Activated T-cell treated with anti-CD3 and anti-CD28 coated beads for 1 hour (primary cell): ENCODE data around the gene MSL3B.

Experiments
- DNase-seq: peaks from one replicate; pipeline ENCODE4 v3.0.0-alpha.2; 2020; ENCODE audit warnings: low read depth

The MSL3B gene

DNA sequence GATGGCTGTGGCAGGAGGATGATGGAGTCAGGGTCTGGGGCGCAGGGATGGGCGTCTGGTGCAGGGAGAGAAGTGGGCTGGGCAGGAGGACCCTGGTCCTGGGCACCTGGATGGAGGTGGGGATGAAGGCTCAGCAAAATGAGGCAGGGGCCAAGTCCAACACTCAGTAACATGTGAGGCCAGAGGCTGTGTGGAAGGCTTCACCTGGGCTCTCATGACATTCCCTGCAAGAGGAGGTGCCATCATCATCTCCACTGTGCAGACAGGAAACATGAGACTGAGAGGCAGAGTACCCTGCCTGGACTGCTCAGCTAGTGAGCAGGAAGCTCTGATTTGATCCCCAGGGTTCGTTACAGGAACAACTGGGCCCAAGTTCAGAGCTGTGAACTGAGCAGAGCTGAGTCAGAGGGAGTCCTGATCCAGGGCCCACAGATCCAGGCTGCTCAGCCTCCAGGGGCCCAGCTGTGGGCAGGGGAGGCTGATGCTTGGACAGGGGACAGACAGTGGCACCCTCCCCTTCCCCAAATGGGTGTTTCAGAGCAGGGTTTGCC is 50.8 kb downstream of the MSL3B start:
- DNase-seq = no peak

DNA sequence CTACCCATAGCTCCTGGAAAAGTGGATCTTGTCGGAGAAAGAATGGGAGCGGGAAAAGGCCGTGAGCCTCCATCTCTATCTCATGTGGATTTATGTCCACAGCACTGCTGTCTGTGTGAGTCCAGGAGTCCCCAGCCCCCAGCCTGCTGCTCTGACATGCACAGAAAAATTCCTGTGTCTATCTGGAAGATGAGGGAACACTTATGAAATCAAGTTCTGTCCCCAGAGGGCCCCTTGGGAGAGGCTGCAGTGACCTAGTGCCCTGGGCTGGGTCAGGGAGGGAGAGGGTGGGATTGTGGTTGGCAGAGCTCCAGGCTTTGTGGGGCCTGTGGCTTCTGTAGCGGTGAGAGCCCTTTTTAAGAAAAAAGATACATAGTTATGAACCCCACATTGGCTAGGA is 51.4 kb downstream of the MSL3B start:
- no peak for DNase-seq

DNA sequence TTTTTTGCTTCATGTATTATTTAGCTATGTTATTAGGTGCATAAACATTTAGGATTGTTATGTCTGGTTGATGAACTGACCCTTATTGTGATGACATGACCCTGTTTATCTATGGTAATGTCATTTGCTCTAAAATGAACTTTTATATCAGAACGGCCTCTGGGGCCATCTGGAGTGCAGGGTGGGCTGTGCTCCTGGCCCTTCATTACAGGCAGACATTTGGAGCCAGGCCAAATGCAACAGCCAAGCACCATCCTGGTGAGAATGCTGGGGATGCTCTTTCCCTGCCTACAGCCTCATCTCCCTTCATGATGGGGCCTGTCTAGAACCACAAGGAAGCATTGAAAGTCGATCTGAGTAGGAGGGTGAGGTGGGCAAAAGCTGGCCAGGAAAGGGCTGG is 51.9 kb downstream of the MSL3B start:
- DNase-seq = no peak

DNA sequence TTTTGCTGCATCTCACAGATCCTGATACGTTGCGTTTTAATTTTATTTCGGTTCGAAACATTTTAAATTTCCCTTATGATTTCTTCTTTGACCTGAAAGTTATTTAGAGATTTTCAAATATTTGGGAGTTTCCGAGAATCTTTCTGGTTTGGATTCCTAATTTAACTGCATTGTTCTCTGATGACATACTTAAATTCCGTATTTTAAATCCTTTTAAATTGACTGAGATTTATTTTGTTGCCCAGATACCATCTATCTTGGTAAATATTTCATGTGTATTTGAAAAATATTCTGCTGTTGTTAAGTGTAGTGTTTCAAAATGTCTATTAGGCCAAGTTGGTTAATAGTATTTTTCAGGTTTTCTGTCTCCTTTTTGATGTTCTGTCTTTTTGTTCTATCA is 52.3 kb downstream of the MSL3B start:
- no peak for DNase-seq
